HG02759 (cell line): ENCODE measurements around the gene C3orf22.
A peak's percentile ranks its signal among the peaks of the same experiment; 100 is the strongest.
"Not testable (repeated sequence)": the region's sequence is repeated elsewhere in the genome, so short reads cannot be mapped to it uniquely, and the experiment has no call there.

Source experiments
- ATAC-seq: cut with Tn5 transposase; IDR thresholded peaks from one replicate; pipeline ENCODE4 v1.9.1; 2021; ENCODE audit warnings: mild to moderate bottlenecking, moderate library complexity; ENCODE audit not compliant: unreplicated experiment

Gene C3orf22

DNA sequence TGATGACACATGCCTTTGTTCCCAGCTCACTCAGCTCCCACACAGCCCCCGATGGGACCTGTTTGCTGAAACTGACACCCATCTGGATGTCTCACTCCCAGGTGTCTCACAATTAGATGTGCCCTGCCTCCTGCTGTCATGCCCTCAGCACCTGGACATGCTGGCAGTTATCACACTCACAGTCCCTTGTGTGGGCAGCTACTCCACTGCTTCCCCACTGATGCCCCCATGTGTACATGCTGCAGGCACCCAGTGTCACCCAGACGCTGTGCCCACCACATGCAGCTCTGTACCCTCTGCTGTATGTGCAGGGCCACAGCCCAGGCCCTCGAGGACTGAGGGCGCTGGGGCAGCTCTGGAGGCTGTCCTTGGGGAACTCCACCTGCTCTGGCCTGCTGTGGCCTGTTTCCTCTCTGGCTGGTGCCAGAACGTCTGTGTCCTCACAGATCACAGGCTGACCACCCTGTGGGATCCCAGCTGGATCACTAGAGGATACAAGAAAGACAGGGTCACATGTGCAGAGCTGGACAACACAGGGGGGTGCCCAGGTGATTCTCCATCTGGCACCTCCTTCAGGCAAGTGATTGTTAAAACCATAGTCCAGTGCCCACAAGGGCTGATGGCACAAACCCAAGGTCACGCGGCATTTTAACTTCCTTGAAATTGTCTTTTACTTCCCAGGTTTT is 14.0 kb downstream of the C3orf22 start:
- ATAC-seq: no peak

DNA sequence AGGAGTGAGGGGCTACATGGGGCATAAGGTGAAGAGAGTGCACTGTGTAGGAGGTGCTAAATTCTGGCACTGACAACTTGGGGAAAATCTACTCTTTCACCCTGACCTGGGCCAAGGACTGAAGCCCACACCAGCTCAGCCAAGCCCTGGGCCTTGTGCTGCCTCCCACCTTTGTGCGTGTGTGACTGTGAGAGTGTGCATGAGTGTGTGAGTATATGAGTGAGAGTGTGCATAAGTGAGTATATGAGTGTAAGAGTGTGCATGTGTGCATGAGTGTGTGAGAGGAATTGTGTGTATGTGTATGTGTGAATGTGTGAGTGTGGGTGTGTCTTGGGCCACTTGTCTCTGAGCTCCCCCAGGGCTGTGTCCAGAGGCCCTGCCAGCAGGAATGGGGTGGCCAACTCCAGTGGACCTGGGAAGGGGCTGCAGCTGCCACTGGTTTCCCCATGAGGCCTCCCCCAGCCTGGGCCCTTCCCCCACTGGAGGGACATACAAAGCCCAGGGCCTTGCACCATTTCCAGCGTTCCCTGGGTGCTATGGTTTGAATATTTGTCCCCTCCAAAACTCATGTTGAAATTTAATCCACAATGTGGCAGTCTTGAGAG is 15.2 kb downstream of the C3orf22 start:
- ATAC-seq: no peak

DNA sequence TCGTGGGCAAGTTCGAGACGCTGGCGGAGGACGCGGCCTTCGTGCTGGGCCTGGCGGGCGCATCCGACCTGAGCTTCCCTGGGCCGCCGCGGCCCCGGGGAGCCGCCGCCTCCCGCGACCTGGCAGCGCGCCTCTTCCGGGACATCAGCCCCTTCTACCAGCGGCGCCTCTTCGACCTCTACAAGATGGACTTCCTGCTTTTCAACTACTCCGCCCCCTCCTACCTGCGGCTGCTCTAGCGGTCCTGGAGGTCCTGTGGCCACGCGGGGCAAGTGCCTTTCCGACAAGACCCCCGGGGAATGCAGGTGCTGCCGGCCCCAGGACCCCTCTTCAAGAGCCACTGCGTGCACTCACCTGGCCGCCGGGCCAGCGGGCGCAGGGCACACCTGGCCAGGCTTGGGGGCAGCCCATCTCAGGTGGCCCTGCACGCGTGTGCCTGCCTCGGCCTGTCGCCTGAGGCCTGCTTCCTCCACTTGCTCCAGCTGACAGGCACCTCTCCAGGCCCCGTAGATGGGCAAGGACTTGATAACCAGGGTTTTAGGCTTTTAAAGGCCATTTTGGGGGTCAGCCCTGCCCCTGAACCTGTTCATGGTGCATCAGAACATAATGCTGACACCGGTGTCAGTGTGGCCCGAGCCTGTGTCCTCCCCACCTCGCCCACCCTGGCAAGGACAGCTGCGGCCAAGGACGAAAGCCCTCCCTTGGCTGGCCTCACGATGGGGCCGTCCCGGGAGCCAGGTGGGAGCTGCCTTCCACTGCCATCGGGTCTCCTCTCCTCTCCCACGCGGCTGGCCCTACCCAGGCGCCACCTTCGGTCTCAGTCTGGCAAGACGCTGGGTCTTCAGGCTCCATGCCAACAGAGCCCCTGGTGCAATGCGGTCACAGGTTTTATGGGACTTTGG is 16.1 kb downstream of the C3orf22 start:
- no peak for ATAC-seq

DNA sequence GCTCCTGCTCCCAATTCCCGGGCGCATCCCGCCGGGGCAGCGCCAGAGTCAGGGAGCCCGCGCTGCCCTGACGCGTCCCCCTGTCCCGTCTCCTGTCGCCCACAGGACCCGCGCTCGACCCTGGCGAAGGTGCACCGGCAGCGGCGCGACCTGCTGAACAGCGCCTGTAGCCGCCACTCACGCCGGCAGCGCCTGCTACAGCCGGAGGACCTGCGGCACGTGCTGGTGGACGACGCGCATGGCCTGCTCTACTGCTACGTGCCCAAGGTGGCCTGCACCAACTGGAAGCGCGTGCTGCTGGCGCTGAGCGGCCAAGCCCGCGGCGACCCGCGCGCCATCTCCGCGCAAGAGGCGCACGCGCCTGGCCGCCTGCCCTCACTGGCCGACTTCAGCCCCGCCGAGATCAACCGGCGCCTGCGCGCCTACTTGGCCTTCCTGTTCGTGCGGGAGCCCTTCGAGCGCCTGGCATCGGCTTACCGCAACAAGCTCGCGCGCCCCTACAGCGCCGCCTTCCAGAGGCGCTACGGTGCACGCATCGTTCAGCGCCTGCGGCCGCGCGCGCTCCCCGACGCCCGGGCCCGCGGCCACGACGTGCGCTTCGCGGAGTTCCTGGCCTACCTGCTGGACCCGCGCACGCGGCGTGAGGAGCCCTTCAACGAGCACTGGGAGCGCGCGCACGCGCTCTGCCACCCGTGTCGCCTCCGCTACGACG is 16.9 kb downstream of the C3orf22 start:
- no peak for ATAC-seq

- ATAC-seq: no peak
These were observed 17.6 kb downstream of the C3orf22 start for GRCh38 chr3:126540951-126541627.

DNA sequence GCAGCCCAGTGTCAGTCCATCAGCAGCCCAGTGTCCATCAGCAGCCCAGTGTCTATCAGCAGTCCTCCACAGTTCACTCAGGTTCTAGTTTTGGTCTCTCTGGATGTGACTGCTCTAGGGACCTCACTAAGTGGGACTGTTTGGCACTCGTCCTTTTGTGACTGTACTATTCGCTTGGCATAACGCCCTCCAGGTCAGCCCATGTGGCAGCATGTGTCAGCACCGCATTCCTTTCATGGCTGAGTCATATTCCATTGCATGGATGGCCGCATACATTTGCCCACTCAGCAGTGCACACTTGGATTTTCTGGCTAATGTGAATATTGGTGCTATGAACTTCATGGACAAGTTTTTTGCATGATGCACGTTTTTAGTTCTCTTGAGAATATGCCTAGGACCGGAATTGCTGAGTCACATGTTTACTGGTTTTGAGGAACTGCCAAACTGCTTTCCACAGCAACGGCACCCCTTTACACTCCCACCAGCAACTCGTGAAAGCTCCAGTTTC is 18.3 kb downstream of the C3orf22 start:
- no peak for ATAC-seq

DNA sequence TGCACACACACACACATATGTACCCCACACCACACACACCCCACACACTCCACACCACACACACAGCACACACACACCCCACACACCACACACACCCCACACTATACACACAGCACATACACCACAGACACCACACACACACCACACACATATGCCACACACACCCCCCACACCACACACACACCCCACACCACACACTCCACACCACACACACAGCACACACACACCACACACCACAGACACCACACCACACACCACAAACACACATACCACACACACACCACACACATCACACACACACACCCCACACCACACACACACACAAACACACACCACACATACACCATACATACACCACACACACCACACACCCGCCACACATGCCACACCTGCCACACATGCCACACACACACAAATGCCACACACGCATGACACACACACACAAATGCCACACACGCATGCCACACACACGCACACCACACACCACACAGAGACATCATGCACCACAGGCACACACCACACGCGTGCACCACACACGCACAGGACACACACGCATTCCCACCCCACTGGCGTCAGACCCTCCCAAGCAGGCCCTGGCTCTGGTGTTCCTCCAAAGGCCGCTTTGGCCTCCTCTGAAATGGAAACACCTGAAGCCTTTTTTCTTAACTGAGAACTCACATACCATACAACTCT is 19.0 kb downstream of the C3orf22 start:
- no peak for ATAC-seq

DNA sequence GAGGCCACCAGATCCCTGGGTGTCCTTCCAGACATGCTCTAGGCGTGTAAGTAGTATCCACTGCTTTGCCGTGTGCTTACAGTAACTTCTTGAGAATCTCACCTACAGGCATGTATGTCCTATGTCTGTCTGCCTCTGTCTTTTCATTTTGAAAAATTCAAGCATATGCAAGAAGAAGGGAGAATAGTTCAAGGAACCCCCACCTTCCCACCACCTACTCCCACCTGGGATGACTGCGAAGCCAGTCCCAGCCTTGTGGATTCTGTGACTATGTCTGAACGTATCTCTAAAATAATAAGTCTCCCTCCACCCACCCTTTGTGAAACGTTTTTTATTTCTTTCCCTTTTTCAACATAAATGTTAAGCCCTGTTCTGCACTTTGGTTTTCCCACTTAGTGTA is 19.8 kb downstream of the C3orf22 start:
- no peak for ATAC-seq

DNA sequence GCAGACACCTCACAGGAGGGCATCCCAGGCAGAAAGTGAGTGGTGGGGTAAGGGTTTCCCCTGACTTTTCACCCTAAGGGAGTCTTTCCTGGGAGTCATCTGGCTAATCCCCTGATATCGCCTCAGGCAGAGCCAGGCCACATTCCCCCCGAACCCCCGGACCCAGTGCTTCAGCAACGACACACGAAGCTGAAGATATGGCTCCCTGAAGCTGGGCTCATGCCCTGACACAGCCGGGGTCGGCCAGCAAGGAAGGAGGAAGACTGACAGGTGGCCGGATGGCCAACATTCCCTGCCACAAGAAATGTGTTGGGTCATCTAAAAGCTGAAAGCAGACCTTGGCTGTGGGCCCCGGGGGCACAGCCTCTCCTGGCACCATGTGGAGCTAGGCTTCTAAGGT is 20.4 kb downstream of the C3orf22 start:
- no peak for ATAC-seq

- ATAC-seq: no peak
These were observed 20.9 kb downstream of the C3orf22 start for GRCh38 chr3:126537730-126538281.

DNA sequence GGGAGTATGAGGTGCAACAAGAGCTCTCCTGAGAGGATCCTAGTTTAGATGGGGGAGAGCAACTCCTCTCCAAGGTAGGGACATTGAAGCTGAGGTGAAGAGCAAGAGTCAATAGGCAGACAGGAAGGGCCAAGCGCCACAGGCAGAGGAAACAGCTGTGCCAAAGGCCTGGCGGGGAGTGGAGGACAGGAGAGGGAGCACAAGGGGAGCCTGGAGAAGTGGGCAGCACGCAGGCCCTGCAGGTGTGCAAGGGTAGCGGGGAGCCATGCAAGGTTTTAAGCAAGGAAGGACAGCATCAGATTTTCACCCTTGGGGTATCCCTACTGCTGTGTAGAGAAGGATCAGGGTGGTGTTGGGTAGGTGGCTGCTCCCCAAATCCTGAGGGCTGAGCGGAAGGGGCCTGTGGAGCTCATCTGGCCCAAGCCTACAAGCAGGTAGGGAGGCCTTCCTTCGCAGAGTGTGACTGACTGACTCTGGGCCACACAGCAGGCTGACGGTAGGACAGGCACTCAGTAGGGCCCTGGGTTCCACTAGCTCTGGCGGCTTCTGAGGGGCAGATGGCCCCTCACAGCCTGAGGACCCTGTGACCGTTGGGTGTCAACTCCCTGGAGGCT is 21.5 kb downstream of the C3orf22 start:
- no peak for ATAC-seq

- no peak for ATAC-seq
These were observed 22.6 kb downstream of the C3orf22 start for GRCh38 chr3:126536126-126536525.

DNA sequence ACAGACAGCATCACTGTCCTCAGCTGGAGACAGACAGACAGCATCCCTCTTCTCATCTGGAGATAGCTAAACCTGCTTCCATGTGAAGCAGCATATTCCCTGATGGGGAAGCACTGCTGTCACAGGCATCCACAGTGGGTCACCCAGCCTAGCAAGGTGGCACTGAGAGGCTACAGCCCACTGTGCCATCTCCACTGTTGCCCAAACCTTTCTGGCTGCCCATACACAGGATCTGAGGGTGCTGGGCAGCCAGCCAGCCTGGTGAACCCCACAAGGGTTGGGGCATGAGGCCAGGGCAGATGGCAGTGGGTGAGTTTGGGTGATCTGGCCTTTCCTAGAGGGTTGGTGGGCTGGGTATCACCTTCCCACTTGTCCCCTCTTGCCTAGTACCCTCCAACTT is 23.1 kb downstream of the C3orf22 start:
- ATAC-seq: no peak

DNA sequence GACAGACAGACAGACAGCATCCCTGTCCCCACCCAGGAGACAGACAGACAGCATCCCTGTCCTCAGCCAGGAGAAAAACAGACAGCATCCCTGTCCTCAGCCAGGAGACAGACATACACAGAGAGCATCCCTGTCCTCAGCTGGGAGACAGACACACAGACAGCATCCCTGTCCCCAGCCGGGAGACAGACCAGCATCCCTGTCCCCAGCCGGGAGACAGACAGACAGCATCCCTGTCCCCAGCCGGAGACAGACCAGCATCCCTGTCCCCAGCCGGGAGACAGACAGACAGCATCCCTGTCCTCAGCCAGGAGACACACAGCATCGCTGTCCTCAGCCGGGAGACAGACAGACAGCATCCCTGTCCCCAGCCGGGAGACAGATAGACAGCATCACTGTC is 24.0 kb downstream of the C3orf22 start:
- not testable (repeated sequence) for ATAC-seq

- ATAC-seq: no peak
These were observed 25.2 kb downstream of the C3orf22 start for GRCh38 chr3:126533506-126533905.

DNA sequence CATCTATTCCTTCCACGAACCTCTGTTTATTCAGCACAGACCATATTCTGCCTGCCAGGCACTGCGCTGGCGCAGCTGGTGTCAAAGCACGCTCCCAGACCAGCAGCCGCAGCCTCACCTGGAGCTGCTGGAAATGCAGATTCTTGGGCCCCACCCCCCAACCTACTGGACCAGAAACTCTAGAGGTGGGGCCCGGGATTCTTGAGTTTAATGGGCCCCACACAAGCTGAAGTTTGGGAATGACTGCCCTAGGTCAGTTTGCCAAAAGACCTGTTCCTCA is 27.7 kb downstream of the C3orf22 start:
- ATAC-seq: no peak

DNA sequence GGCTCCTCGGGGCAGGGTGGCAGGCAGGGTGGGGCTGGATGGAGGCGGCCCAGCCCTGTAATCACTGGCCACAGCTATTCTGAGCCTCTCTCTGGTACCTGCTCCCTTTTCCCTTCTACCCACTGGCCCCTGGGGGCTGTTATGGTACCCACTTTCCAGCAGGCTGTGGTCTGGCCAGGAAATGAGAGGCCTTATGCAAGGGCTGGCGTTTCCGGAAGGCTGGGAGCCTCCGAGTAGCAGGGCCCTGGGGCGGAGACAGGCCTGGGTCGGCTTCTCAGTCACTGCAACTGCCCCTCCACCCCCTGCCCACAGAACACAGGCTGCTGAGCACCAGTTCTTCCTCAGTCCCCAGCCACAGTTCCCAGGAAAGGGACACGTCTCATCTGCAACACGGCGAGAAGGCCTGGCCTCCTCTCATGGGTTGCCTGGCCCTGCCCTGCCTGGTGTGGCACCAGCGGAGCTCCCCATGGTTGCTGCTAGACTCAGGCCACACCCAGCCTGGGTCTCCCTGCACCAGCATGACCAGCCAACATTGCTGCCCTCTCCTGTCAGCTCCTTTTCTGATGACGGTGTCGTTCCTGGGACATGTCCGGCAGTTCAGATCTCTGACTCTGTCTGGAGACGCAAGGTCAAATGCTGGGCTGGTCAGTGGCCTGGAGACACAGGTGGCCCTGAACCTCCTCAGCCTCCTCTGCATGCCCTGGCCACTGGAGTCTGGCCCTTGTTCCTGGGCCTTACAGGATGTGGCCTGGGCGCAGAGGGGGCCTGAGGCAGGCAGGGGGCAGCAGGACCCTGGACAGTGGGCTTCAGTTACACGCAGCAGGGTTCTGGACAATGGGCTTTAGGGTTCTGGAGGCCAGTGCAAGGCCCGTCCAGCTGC is 28.3 kb downstream of the C3orf22 start:
- ATAC-seq: peak; percentile 47

DNA sequence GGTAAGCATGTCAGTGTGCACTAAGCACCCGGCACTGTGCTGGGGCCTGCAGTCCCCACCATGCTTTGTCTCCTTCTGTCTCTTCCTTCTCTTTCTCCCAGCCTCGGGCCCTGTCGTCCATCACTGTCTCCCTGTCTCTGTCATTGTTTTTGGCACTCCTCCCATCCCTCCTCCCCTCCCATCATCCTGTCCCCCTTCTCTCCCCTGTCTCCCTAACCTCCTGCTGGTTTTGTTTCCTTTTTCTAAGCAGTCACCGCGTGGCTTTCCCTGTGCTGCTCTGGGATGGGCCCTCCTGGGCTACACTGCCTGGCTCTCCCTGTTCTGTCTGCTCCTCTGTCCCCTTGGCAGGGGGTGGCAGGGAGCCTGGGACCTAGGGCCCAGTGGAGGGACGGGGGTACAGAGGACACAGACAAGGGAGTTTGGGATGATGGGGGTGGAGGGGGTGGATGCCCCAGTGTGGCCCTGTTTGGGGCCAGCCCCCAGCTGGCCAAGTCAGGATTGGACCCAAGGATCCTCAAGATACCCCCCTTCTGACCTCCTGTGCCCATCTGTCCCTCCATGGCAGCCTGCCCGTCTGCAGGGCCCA is 29.1 kb downstream of the C3orf22 start:
- ATAC-seq: no peak
